ENCODE results near the gene NIPAL3. TPM values are rescaled to one million over a fixed set of nuclear protein-coding genes. Genes with fewer than 3 reads are reported as not detected.
A peak's percentile ranks its signal among the peaks of the same experiment; 100 is the strongest.
"Not testable (repeated sequence)": the region's sequence is repeated elsewhere in the genome, so short reads cannot be mapped to it uniquely, and the experiment has no call there.

Gene NIPAL3
- total and polyA plus RNA-seq, 4 donors: 23.9 to 66.8 (median 25.3) TPM

- 98% methylated on average over 13 of the region's 18 CpGs for WGBS (ENCODE audit: insufficient coverage)
- no peak for DNase-seq (ENCODE audit: low read depth in 4 of 6, low spot score in 6 of 6)
- Histone ChIP-seq H3K27me3 (ENCODE audit: control insufficient read depth, insufficient read depth, low read length) (no peaks in the 10 kb centered on the region), H3K27ac (ENCODE audit: low read depth, low read length) (no peak overlapping the region), H3K9me3 (ENCODE audit: control insufficient read depth, insufficient read depth, low read length) (peaks cover 2% of the 10 kb centered on the region), H3K36me3 (ENCODE audit: control insufficient read depth, insufficient read depth, low read length) (no peaks in the 10 kb centered on the region), H3K4me3 (ENCODE audit: low read depth, low read length) (no peak overlapping the region), H3K4me1 (ENCODE audit: control insufficient read depth, insufficient read depth, low read length) (no peaks in the 10 kb centered on the region)
Observed at GRCh38 chr1:24490101-24490781, 74.6 kb downstream of the NIPAL3 start.

- WGBS (ENCODE audit: insufficient coverage): 69% methylated on average over 9 of the region's 15 CpGs
- H3K4me1 ChIP-seq (ENCODE audit: control insufficient read depth, insufficient read depth, low read length): no peaks in the 10 kb centered on the region
Observed at GRCh38 chr1:24491577-24492360, 76.2 kb downstream of the NIPAL3 start.

GRCh38 chr1:24492935-24493334 lies 77.3 kb downstream of the NIPAL3 start:
- not testable (repeated sequence) for H3K4me1 ChIP-seq (ENCODE audit: control insufficient read depth, insufficient read depth, low read length); H3K9me3 ChIP-seq (ENCODE audit: control insufficient read depth, insufficient read depth, low read length); H3K36me3 ChIP-seq (ENCODE audit: control insufficient read depth, insufficient read depth, low read length); H3K27me3 ChIP-seq (ENCODE audit: control insufficient read depth, insufficient read depth, low read length); H3K4me3 ChIP-seq (ENCODE audit: low read depth, low read length); DNase-seq (ENCODE audit: low read depth in 4 of 6, low spot score in 6 of 6); H3K27ac ChIP-seq (ENCODE audit: low read depth, low read length)
- 100% methylated on average over 2 of the region's 9 CpGs for WGBS (ENCODE audit: insufficient coverage)

More at GRCh38 chr1:24491577-24492360, 76.2 kb downstream of the NIPAL3 start:
- Histone ChIP-seq H3K27ac (ENCODE audit: low read depth, low read length) (no peak overlapping the region), H3K27me3 (ENCODE audit: control insufficient read depth, insufficient read depth, low read length) (no peaks in the 10 kb centered on the region), H3K36me3 (ENCODE audit: control insufficient read depth, insufficient read depth, low read length) (no peaks in the 10 kb centered on the region), H3K9me3 (ENCODE audit: control insufficient read depth, insufficient read depth, low read length) (peaks cover 4% of the 10 kb centered on the region), H3K4me3 (ENCODE audit: low read depth, low read length) (no peak overlapping the region)
- no peak for DNase-seq (ENCODE audit: low read depth in 4 of 6, low spot score in 6 of 6)

DNA sequence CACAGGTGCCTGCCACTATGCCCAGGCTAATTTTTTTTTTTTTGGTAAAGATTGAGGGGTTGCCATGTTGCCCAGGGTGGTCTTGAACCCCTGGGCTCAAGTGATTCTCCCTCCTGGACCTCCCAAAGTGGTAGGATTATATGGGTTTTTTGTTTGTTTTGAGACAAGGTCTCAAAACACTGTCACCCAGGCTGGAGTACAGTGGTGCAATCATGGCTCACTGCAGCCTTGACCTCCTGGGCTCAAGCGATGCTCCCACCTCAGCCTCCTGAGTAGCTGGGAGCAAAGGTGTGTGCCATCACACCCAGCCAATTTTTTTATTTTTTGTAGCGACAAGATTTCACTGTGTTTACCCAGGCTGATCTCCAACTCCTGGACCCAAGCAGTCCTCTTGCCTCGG lies 78.2 kb downstream of the NIPAL3 start:
- no peak overlapping the region for H3K4me3 ChIP-seq (ENCODE audit: low read depth, low read length)
- no peaks in the 10 kb centered on the region for H3K4me1 ChIP-seq (ENCODE audit: control insufficient read depth, insufficient read depth, low read length)
- H3K27ac ChIP-seq (ENCODE audit: low read depth, low read length): no peak overlapping the region
- no peaks in the 10 kb centered on the region for H3K36me3 ChIP-seq (ENCODE audit: control insufficient read depth, insufficient read depth, low read length)
- DNase-seq (ENCODE audit: low read depth in 4 of 6, low spot score in 6 of 6): no peak
- H3K9me3 ChIP-seq (ENCODE audit: control insufficient read depth, insufficient read depth, low read length): peaks cover 4% of the 10 kb centered on the region
- 90% methylated on average over 2 of the region's 3 CpGs for WGBS (ENCODE audit: insufficient coverage)
- H3K27me3 ChIP-seq (ENCODE audit: control insufficient read depth, insufficient read depth, low read length): no peaks in the 10 kb centered on the region

- WGBS (ENCODE audit: insufficient coverage): 97% methylated on average over 6 of the region's 12 CpGs
- Histone ChIP-seq H3K27me3 (ENCODE audit: control insufficient read depth, insufficient read depth, low read length) (peaks cover 18% of the 10 kb centered on the region), H3K27ac (ENCODE audit: low read depth, low read length) (no peak overlapping the region), H3K4me1 (ENCODE audit: control insufficient read depth, insufficient read depth, low read length) (peaks cover 11% of the 10 kb centered on the region), H3K4me3 (ENCODE audit: low read depth, low read length) (no peak overlapping the region), H3K9me3 (ENCODE audit: control insufficient read depth, insufficient read depth, low read length) (peaks cover 2% of the 10 kb centered on the region), H3K36me3 (ENCODE audit: control insufficient read depth, insufficient read depth, low read length) (no peaks in the 10 kb centered on the region)
- DNase-seq (ENCODE audit: low read depth in 4 of 6, low spot score in 6 of 6): no peak
Observed at GRCh38 chr1:24498589-24498988, 83.0 kb downstream of the NIPAL3 start.

DNA sequence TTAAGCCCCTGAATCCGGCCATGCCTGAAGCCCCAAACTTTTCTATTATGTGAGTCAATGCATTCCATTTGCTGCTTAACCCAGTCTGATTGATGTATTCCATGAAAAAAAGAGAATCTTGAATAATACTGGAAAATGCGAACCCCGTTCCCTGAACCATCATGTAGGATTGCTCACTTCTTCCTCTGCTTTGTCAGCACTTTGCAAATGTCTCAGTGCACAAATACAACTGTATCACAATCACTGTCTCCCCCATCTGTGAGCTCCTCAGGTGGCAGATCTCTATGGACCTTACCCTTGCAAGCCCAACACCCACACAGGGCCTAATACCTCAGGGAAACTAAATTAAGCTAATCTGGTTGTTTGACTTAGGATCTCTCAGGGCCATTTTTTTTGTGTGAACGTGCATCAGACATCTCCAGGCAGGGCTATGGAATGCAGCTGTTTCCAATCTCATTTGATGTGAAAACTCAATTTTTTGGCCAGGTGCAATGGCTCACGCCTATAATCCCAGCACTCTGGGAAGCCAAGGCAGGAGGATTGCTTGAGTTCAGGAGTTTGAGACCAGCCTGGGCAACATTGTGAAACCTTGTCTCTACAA lies 84.9 kb downstream of the NIPAL3 start:
- 77% methylated on average over 3 of the region's 5 CpGs for WGBS (ENCODE audit: insufficient coverage)
- Histone ChIP-seq H3K4me1 (ENCODE audit: control insufficient read depth, insufficient read depth, low read length) (peaks cover 11% of the 10 kb centered on the region), H3K27me3 (ENCODE audit: control insufficient read depth, insufficient read depth, low read length) (peaks cover 27% of the 10 kb centered on the region), H3K9me3 (ENCODE audit: control insufficient read depth, insufficient read depth, low read length) (peaks cover 2% of the 10 kb centered on the region), H3K36me3 (ENCODE audit: control insufficient read depth, insufficient read depth, low read length) (no peaks in the 10 kb centered on the region), H3K27ac (ENCODE audit: low read depth, low read length) (no peak overlapping the region), H3K4me3 (ENCODE audit: low read depth, low read length) (no peak overlapping the region)
- no peak for DNase-seq (ENCODE audit: low read depth in 4 of 6, low spot score in 6 of 6)

DNA sequence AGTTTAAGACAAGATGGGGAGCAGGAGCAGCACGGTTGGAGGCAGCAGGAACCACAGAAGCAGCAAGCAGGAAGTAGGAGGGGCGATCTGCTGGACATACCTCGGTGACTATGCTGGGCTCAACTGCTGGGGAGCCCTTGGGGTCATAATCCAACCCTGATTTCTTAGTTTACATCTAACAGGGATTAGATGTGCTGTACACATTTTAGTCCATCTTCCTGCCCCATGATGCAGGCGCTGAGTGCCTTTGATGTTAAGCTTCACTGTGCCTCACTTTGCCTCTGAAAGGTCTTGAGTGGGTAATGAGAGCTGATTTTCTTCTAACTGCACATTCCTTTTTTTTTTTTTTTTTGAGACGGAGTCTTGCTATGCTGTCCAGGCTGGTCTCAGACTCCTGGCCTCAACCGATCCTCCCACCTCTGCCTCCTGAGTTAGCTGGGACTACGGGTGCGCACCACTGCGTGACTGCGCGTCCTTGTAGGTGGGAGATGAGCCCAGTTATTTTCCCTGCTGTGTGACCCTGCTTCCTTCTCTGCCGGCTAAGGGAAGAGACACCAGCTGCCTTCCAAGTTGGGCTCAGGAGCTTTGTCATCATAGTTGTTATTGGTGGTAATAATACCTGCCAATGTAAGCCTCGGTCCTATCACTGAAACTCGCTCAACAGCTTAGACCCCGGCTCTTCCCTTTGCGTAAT lies 85.9 kb downstream of the NIPAL3 start:
- no peaks in the 10 kb centered on the region for H3K36me3 ChIP-seq (ENCODE audit: control insufficient read depth, insufficient read depth, low read length)
- H3K9me3 ChIP-seq (ENCODE audit: control insufficient read depth, insufficient read depth, low read length): no peaks in the 10 kb centered on the region
- WGBS (ENCODE audit: insufficient coverage): 17% methylated on average over 4 of the region's 16 CpGs
- H3K4me1 ChIP-seq (ENCODE audit: control insufficient read depth, insufficient read depth, low read length): peaks cover 11% of the 10 kb centered on the region
- peak overlapping the region; percentile 66 for H3K4me3 ChIP-seq (ENCODE audit: low read depth, low read length)
- H3K27me3 ChIP-seq (ENCODE audit: control insufficient read depth, insufficient read depth, low read length): peaks cover 32% of the 10 kb centered on the region
- no peak overlapping the region for H3K27ac ChIP-seq (ENCODE audit: low read depth, low read length)
- no peak for DNase-seq (ENCODE audit: low read depth in 4 of 6, low spot score in 6 of 6)

GRCh38 chr1:24502065-24502708 lies 86.6 kb downstream of the NIPAL3 start:
- peak overlapping the region; percentile 47 for H3K27ac ChIP-seq (ENCODE audit: low read depth, low read length)
- H3K27me3 ChIP-seq (ENCODE audit: control insufficient read depth, insufficient read depth, low read length): peaks cover 32% of the 10 kb centered on the region
- H3K4me3 ChIP-seq (ENCODE audit: low read depth, low read length): peak overlapping the region; percentile 66
- WGBS (ENCODE audit: insufficient coverage): 1% methylated on average over 32 of the region's 39 CpGs
- peak in 3 of 6 donors; percentile 20 to 77 (median 68) for DNase-seq (ENCODE audit: low read depth in 4 of 6, low spot score in 6 of 6)
- H3K36me3 ChIP-seq (ENCODE audit: control insufficient read depth, insufficient read depth, low read length): no peaks in the 10 kb centered on the region
- no peaks in the 10 kb centered on the region for H3K9me3 ChIP-seq (ENCODE audit: control insufficient read depth, insufficient read depth, low read length)
- peaks cover 11% of the 10 kb centered on the region for H3K4me1 ChIP-seq (ENCODE audit: control insufficient read depth, insufficient read depth, low read length)

DNA sequence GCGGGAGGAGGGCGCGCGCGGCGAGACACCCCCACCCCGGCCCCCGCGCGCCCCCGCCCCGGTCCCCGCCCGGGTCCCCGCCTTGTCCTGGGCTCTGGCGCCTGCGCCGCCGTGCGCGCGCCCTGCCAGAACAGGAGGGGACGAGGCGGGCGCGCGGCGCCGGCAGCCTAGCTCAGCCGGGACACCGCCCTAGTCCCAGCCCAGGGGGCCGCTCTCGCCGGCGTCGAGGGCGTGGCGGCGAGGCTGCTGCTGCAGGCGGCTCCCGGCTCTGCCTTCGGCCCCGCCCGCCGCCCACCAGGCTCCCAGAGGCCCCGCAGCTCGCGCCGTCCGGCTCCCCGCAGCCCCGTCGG lies 87.1 kb downstream of the NIPAL3 start, which contains the start of gene RCAN3:
Gene RCAN3 (plus strand): TSS at position 128 of the 350 bp plus-strand sequence. CDS start 11,537 bp downstream, outside the sequence.
- Histone ChIP-seq H3K9me3 (ENCODE audit: control insufficient read depth, insufficient read depth, low read length) (no peaks in the 10 kb centered on the region), H3K27ac (ENCODE audit: low read depth, low read length) (peak within 1 kb of the TSS; percentile 47), H3K27me3 (ENCODE audit: control insufficient read depth, insufficient read depth, low read length) (peaks cover 32% of the 10 kb centered on the region), H3K36me3 (ENCODE audit: control insufficient read depth, insufficient read depth, low read length) (no peaks in the 10 kb centered on the region), H3K4me1 (ENCODE audit: control insufficient read depth, insufficient read depth, low read length) (peaks cover 11% of the 10 kb centered on the region), H3K4me3 (ENCODE audit: low read depth, low read length) (peak within 1 kb of the TSS; percentile 66)
- peak in 4 of 6 donors; percentile 35 to 88 (median 69) for DNase-seq (ENCODE audit: low read depth in 4 of 6, low spot score in 6 of 6)
- WGBS (ENCODE audit: insufficient coverage): 0% methylated on average over 53 of the region's 53 CpGs

All from spinal cord (tissue), 10 donors.